GM18868 (cell line): Measurements from ENCODE around the gene CLEC7A.
A peak's percentile ranks its signal among the peaks of the same experiment; 100 is the strongest.

ENCODE experiments used
- ATAC-seq: cut with Tn5 transposase; IDR thresholded peaks from one replicate; pipeline ENCODE4 v1.9.1; 2021; ENCODE audit warnings: mild to moderate bottlenecking, moderate library complexity; ENCODE audit not compliant: unreplicated experiment

CLEC7A gene

DNA sequence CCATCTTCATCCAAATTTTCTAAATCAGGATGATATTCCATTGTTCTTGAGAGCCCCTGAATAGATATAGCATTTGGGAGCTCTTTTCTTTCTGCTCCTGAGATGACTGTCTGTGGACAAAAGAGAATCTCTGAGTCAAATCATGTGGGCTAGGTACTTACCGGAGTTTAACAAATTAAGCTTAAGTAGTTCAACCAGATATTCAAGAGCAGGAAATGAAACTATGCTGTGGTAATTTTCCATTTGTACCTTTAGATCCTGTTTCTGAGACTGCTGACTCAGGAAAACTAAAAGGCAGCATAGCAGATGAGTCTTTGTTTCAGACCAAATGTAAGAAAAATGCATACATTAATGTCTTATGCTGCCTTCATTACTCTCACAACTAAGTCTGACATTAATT is at the start of gene CLEC7A:
CLEC7A (minus strand) TSS at position 158 of the 400 bp plus-strand sequence; CDS start at position 41, 117 bp downstream.
- ATAC-seq, result peak; percentile 99

DNA sequence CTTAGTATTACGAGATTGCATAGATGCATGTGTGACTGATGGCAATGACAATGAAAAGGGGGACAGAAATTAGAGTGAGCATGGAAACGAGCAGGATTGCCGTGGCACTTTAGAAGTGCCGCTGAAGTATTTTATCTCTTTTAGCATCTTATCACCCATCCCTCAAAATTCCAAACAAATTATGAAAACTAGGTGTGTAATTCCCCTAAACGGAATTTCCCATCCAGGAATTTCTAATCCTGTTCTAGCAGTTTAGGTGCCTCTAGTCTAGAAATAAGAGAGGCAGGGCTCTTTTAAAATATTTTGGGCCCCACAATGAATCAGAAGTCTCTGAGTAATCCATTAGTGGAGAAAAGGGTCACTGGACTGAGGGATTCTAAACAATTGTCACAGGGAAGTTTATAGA is 49.8 kb upstream of the CLEC7A start:
- no peak for ATAC-seq

DNA sequence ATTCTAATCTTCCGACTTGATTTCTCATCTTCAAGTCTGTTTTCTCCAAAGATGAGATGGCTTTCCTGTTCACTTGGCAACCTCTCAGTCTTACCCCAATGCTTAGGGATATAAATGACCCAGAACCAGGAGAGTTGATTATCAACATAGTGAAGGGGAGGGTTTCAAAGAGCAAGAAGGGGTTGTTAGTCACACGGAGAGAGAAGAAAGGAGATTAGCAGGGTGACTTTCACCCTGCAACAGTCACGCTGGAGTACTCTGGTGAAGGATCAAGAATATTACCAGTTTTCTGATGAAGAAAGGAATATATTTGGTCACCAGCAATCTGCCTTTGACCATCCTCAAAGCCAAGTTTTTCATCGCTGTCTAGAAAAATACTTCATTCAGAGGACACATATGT is 48.8 kb upstream of the CLEC7A start, which contains the start of gene TMEM52B:
TMEM52B (plus strand) TSS at position 212 of the 400 bp plus-strand sequence. CDS start 543 bp downstream, outside the sequence.
- no peak for ATAC-seq

DNA sequence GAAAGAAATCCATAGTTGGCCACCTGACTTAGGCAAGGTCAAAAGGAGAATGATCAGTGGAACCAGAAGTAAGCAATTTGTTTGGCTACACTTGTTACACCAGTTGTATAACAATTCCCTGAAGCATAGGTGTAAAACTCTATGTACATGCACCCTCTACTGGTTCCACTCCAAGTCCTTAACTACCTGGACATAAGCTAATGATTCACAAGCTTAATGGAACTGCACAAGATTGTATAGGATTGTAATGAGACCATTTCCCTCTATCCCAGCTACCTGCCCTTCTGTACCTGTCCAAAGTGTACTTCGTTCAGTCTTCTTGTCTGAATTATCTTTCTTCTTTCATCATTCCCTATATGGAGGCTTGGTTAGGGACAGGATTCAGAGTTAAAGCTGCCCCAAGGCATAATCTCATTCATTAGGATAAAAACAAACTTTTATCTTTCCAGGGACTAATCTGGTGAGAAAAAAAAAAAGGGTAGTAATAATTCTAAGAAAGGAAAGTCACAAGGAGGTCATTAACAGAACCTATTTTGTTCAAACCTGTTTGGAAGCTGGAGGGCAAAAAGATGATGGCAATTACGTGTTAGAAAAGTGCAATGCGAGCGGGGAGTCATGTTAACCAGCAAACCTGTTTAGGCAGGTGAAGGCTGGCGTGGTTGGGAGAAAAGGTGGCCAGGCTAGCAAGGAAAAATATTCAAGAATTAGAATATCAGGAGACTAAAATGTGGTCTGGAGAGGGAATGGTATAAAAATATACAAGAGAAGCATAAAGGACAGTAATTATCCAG is 46.0 kb upstream of the CLEC7A start:
- ATAC-seq, result no peak

DNA sequence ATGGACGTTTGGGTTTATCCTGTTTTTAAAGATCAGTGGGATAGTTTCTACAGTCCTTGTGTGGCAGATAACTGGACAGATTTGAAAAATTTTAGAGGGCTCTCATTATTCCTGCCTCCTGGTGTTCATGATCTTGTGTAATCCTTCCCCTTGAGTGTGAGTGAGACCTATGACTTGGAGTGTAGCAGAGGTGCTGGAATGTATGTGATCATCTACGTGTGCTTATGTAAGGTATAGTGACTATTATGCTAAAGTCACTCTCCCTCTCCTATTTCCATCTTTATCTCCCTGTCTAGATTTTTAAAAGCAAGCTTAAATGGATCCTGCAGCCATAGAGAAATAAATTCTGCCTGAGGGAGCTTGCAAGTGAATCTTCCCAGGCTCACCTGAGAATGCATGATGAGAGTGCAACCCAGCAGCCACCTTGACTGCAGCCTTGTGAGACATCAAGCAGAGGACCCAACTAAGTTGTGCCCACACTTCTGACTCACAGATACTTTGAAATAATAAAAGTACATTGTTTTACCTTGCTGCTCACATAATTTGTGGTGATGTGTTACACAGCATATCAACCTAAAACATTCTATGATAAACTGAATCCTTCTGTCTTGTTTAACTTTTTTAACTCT is 45.1 kb upstream of the CLEC7A start:
- ATAC-seq, result no peak

DNA sequence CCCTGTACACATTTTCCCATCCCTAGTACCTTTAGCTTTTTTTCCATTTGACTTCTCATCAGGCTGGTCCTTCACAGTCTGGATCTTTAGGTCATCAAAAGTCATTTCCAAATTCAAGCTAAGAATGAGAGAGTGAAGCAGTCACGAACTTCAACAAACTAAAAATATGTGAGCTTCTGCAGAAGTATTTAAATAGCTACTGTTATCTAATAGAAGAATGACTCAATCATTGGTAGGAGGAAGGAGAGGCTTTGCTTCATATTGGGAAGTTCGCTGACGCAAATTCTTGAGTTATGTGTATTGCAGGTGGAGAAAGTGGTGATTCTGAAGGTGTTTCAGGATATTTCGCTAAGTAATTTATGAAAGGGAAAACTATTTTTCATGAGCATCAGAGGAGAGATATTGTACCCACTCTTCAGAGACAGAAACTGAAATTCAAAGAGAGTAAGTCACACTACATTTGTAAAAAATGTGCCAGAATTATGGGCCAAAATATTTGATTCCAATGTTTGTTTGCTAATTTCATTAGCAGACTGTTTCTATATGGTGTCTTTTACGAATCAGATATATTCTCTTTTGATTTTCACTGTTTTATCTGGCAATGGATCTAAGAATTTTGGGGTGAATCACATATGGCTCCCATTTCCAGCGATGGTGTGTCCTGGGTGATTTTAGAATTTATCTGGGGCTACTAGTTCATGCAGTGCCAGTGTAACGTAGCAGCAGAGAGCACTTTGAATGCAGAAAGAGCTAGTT is 42.2 kb upstream of the CLEC7A start, which contains the start of gene OLR1:
OLR1 (minus strand) TSS at position 160 of the 756 bp plus-strand sequence; CDS start at position 105, 55 bp downstream.
- ATAC-seq, result no peak

DNA sequence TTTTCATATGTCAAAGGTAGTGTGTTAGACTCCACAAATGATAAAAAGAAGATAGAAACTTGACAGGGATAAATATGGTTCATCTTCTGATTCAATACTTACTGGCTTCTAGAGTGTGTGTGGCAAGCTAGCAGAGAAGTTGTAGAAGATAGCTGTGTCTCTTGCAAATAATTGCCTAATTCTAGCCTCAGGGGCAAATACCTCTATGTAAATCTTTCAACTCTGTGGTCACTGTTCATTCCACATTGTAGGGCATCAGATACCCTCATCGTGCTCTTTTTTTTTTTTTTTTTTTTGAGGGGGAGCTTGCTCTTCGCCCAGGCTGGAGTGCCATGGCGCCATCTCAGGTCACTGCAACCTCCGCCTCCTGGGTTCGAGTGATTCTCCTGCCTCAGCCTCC is 40.2 kb upstream of the CLEC7A start:
- no peak for ATAC-seq

DNA sequence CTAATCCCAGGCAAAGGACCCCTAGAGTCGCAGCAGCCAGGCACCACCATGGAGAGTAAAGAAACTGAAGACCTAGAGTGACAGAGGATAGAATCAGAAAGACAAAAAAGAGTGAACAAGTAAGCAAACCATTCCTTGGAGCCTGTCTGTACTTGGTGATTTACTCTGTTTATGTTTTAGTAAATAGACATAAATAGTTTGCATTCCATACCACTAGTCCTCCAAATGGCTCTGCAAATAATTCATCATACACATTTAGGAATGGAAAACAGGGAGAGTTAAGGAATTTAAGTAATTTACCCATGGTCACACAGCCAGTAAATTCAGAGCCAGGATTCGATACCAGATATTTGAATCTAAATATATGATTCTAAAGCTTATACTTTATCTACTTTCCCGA is 39.1 kb upstream of the CLEC7A start:
- no peak for ATAC-seq

DNA sequence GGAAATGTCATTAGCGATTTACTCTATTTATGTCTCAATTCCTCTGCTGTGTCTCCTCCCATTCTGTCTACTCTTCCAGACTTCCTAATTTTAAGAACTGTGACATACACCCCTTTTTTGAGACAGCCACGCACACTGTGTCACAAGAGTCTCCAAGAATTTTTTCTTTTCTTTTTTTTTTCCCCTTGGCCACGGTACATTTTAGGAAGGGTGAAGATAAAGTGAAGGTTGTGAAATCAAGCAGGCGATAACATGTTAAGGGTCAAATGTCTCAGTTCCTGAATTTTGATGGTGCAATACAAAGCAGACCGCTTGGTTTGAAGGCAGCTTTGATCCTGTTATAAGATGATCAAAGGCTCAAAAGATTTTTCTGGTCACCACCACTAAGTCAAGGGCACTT is 37.6 kb upstream of the CLEC7A start:
- no peak for ATAC-seq

DNA sequence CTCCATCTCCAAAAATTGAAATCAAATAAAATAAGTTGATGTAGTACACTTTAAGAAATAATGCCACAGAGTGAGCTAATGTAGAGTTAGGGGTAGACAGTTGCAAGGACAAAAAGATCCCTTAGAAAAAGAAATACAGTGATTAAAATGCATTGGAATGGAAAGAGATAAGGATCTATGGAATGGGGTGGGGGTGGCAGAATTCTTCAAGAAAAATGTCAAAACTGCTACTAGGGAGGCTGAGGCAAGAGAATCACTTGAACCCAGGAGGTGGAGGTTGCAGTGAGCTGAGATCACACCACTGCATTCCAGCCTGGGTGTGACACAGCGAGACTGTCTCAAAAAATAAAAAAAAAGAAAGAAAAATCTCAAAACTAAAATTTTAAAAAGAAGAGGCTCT is 35.4 kb upstream of the CLEC7A start:
- ATAC-seq, result no peak

DNA sequence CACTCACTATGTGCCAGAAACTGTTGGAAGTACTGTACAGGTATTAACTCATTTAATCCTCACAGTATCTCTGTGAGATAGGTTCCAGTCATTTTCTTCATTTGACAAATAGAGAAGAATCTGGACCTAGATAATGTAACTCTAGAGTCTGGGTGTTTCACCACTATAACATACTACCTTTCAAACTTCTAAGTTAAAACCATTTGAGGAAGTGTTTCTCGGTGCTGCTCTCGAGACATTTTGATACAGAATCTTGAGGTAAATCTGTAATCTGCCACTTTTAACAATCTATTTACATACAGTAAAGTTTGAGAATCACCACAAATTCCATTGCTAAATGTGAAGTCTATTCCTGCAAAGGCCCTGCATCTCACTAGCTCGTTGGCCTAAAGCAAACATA is 33.1 kb upstream of the CLEC7A start:
- ATAC-seq, result no peak

DNA sequence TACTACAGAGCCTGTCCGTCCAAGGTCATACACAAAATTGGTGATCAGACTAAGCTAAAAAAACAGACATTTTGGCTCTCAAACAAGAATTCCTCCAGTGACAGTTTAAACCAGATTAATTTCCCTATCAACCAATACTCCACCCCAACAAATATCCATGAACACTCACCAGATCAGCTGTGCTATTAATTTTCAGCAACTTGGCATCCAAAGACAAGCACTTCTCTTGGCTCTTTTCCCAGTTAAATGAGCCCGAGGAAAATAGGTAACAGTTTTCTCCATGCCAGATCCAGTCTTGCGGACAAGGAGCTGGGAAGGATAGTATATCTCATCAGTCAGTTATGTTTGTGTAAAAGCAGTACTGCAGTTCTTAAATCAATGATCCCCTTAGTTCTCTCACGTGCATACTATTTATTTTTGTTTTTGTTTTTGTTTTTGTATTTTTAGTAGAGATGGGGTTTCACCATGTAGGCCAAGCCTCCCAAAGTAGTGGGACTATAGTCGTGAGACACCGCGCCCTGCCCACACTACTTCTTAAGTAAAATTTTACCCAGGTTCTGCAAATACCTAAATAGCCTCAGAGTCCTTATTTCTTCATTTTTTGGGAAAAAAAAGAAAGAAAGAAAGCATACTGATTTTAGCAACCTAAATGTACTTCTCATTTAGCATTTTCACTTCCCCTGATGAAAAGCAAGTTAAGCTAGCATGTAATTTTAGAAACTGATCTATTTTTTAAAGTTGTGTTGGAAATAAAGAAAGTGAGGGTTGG is 30.8 kb upstream of the CLEC7A start:
- ATAC-seq, result no peak

DNA sequence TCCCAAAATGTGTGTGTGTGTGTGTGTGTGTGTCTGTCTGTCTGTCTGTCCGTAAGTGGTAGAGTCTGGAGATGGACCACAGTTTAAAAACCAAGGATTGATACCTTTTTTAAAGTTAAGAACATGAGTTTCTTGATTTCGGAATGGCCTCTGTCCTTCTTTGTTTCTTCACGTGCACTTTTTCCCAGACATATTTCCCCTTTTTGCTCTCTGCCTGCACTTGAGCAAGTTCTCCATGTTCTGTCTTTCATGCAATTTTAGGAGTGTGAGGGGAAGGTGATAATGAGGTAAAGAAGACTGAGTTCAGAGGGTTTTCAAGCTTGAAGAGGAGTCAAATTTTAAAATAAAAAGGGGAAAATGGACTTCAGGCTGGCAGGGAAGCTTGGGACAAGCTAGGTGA is 29.3 kb upstream of the CLEC7A start:
- ATAC-seq, result no peak

DNA sequence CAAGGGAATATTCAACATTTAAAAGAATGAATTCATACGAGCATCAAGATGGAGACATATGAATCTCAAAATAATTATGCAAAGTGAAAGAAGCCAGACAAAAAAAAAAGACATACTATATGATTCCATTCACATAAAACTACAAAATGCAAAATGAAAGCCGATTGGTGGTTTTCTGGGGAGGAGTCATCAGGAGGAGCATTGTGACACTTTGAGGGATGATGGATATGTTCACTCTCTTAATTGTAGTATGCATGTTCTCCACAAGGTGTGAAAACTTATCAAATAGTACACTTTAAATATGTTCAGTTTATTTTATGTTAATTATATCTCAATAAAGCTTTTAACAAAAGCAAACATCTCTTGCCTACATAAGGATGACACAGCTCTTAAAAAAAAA is 28.4 kb upstream of the CLEC7A start:
- no peak for ATAC-seq

DNA sequence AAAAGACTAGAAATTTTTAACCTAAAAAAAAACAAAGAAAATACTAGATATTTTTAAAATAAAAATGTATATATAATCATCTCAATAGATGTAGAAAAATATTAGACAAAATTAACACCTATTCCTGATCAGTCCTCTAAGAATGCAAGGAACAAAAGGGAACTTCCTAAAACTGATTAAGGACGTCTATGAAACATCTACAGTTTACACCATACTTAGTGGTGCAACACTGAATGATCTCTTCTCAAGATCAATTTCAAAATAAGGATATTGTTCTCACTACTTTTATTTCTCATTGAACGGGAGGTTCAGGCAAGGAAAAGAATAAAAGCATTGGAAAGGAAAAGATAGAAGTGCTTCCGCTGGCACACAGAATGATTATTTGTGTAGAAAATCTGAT is 26.0 kb upstream of the CLEC7A start:
- no peak for ATAC-seq

DNA sequence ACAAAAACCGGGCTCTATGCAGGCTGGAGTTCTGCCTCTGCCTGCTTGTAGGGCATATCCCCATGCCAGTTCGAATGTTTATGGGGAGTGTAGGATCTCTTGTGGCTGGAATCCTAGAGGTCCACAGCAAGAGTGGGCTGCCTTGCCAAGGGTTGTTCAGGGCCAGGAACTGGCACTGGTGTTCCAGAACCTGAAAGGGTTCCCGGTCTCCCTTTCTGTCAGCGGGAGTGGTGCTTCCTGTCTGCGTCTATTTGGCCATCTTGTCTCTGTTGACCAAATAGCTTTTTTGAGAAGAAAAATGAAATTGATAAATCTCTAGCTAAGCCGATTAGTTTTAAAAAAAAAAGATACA is 24.1 kb upstream of the CLEC7A start:
- ATAC-seq, result no peak

DNA sequence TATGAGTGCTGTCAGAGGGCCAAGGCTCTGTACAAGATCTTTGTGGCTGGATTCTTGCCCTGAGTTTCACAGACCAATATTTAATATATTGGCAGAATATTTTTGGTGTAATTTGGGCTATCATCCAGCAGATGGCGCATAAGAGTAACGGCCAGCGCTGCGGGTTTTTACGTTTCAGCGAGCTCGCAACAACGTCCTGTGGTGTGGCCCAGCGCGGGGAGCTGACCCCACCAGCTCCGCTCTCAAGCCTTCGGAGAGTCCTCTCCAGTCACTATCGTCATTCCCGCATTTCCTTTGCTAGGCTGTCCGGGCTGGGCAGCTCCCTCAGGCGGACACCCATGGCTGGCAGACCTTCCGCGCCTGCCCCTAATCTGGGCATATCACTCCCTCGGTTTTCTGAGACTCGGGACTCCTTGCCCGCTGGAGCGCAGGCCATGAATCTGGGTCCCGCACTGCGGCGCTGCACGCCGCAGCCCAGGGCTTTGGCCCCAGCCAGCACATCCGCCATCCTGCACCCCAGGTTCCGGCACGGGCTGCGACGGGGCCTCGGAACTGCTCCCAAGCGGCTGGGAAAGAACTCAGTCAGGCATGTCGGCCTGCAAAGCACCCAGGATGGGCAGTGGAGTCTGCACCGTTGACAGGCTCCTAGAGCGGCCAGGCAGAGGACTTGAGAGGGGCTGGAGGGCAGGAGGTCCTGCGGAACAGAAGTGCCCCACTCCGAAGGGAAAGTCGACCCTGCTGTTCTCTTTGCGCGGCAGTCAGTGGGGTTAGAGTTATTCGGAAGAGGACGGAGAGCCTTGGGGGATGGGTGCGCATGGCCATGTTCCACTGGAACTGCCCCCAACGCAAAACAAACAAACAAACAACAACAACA is 23.5 kb upstream of the CLEC7A start:
- ATAC-seq, result no peak

DNA sequence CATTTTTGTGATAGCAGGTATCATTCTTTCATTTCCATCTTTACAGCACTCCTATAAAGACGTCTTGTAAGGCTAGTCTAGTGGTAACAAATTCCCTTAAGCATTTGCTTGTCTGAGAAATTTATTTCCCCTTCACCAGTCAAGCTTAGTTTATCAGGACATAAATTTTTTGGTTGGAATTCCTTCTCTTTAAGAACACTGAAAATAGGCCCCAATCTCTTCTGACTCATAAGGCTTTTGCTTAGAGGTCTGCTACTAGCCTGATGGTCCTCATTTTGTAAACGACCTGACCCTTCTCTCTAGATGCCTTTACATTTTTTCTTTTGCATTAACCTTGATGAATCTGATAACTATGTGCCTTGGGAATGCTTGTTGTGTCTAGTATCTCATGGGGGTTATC is 21.6 kb upstream of the CLEC7A start:
- ATAC-seq, result no peak

DNA sequence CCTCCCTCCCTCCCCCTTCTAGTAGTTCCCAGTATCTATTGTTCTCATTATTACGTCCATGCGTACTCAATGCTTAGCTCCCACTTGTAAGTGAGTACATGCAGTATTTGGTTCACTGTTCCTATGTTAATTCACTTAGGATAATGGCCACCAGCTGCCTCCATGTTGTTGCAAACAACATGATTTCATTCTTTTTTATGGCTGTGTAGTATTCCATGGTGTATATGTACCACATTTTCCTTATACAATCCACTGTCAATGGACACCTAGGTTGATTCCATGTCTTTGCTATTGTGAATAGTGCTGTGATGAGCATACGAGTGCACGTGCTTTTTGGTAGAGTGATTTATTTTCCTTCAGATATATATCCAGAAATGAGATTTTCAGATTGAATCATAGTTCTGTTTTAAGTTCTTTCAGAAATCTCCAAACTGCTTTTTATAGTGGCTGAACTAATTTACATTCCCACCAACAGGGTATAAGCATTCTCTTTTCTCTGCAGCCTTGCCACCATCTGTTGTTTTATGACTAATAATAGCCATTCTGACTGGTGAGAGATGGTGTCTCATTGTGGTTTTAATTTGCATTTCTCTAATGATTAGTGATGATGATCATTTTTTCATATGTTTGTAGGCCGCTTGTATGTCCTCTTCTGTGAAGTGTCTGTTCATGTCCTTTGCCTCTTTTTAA is 17.9 kb upstream of the CLEC7A start:
- peak; percentile 82 for ATAC-seq
